ENCODE results near the gene CNBP. TPM values are rescaled to one million over a fixed set of nuclear protein-coding genes. Genes with fewer than 3 reads are reported as not detected.
"Not testable (repeated sequence)": the region's sequence is repeated elsewhere in the genome, so short reads cannot be mapped to it uniquely, and the experiment has no call there.

The CNBP gene
- total RNA-seq (2014; rRNA removed; shearing (Covaris generic)) = 375 and 380 TPM in 2 replicates

- DNase-seq (ENCODE audit: low read depth) = peak; percentile 95
These were observed at the start of gene CNBP for GRCh38 chr3:129183569-129184395. TSS of gene CNBP (minus strand) at chr3:129183896. CDS start at chr3:129171757, 12,139 bp downstream.

GRCh38 chr3:129231331-129232119 lies 47.8 kb upstream of the CNBP start:
- DNase-seq (ENCODE audit: low read depth) = peak; percentile 84

GRCh38 chr3:129230311-129231019 lies 46.8 kb upstream of the CNBP start:
- peak; percentile 96 for DNase-seq (ENCODE audit: low read depth)

GRCh38 chr3:129228891-129229585 lies 45.3 kb upstream of the CNBP start:
- DNase-seq (ENCODE audit: low read depth) = peak; percentile 94

- DNase-seq (ENCODE audit: low read depth) = peak; percentile 99
These were observed 42.7 kb upstream of the CNBP start for GRCh38 chr3:129226374-129226773.

- peak; percentile 92 for DNase-seq (ENCODE audit: low read depth)
These were observed 41.3 kb upstream of the CNBP start for GRCh38 chr3:129224984-129225393.

GRCh38 chr3:129224387-129224786 lies 40.7 kb upstream of the CNBP start:
- not testable (repeated sequence) for DNase-seq (ENCODE audit: low read depth)

GRCh38 chr3:129218742-129219141 lies 35.0 kb upstream of the CNBP start:
- DNase-seq (ENCODE audit: low read depth) = no peak

GRCh38 chr3:129213238-129213637 lies 29.5 kb upstream of the CNBP start:
- DNase-seq (ENCODE audit: low read depth) = no peak

GRCh38 chr3:129211772-129212171 lies 28.1 kb upstream of the CNBP start:
- peak; percentile 99 for DNase-seq (ENCODE audit: low read depth)

GRCh38 chr3:129211345-129211744 lies 27.6 kb upstream of the CNBP start:
- no peak for DNase-seq (ENCODE audit: low read depth)

GRCh38 chr3:129207479-129207878 lies 23.8 kb upstream of the CNBP start:
- no peak for DNase-seq (ENCODE audit: low read depth)

- DNase-seq (ENCODE audit: low read depth) = no peak
These were observed 21.6 kb upstream of the CNBP start for GRCh38 chr3:129205109-129205832.

GRCh38 chr3:129204473-129204872 lies 20.8 kb upstream of the CNBP start:
- no peak for DNase-seq (ENCODE audit: low read depth)

GRCh38 chr3:129199366-129199765 lies 15.7 kb upstream of the CNBP start:
- no peak for DNase-seq (ENCODE audit: low read depth)

GRCh38 chr3:129197321-129197720 lies 13.6 kb upstream of the CNBP start:
- no peak for DNase-seq (ENCODE audit: low read depth)

- no peak for DNase-seq (ENCODE audit: low read depth)
These were observed 12.9 kb upstream of the CNBP start for GRCh38 chr3:129196601-129197000.

GRCh38 chr3:129195731-129196256 lies 12.1 kb upstream of the CNBP start:
- peak; percentile 95 for DNase-seq (ENCODE audit: low read depth)

GRCh38 chr3:129189793-129190192 lies 6.1 kb upstream of the CNBP start:
- peak; percentile 44 for DNase-seq (ENCODE audit: low read depth)

- DNase-seq (ENCODE audit: low read depth) = no peak
These were observed 4.2 kb upstream of the CNBP start for GRCh38 chr3:129187857-129188256.

GRCh38 chr3:129185783-129186182 lies 2.1 kb upstream of the CNBP start:
- DNase-seq (ENCODE audit: low read depth) = no peak
